ENCODE results near the gene TRIM27.
"Not testable (repeated sequence)": the region's sequence is repeated elsewhere in the genome, so short reads cannot be mapped to it uniquely, and the experiment has no call there.

The TRIM27 gene

GRCh38 chr6:28923318-28924102, at the start of gene TRIM27:
TRIM27 (minus strand) TSS chr6:28923985; CDS start chr6:28923632, 353 bp downstream.
- DNase-seq (ENCODE audit: low read depth, low spot score) = peak; percentile 62

GRCh38 chr6:28970056-28970455, 46.3 kb upstream of the TRIM27 start:
- DNase-seq (ENCODE audit: low read depth, low spot score) = not testable (repeated sequence)

GRCh38 chr6:28969129-28969528, 45.3 kb upstream of the TRIM27 start:
- no peak for DNase-seq (ENCODE audit: low read depth, low spot score)

GRCh38 chr6:28968476-28968875, 44.7 kb upstream of the TRIM27 start:
- no peak for DNase-seq (ENCODE audit: low read depth, low spot score)

- no peak for DNase-seq (ENCODE audit: low read depth, low spot score)
Observed at GRCh38 chr6:28965706-28966105, 41.9 kb upstream of the TRIM27 start.

- no peak for DNase-seq (ENCODE audit: low read depth, low spot score)
Observed at GRCh38 chr6:28960846-28961500, 37.2 kb upstream of the TRIM27 start.

- not testable (repeated sequence) for DNase-seq (ENCODE audit: low read depth, low spot score)
Observed at GRCh38 chr6:28958561-28959243, 34.9 kb upstream of the TRIM27 start.

- DNase-seq (ENCODE audit: low read depth, low spot score) = not testable (repeated sequence)
Observed at GRCh38 chr6:28957795-28958314, 34.1 kb upstream of the TRIM27 start.

GRCh38 chr6:28956331-28956730, 32.5 kb upstream of the TRIM27 start:
- no peak for DNase-seq (ENCODE audit: low read depth, low spot score)

GRCh38 chr6:28953585-28954258, 29.9 kb upstream of the TRIM27 start:
- DNase-seq (ENCODE audit: low read depth, low spot score) = no peak

- DNase-seq (ENCODE audit: low read depth, low spot score) = peak; percentile 21
Observed at GRCh38 chr6:28953039-28953584, 29.3 kb upstream of the TRIM27 start.

- DNase-seq (ENCODE audit: low read depth, low spot score) = not testable (repeated sequence)
Observed at GRCh38 chr6:28949656-28950195, 25.9 kb upstream of the TRIM27 start.

- DNase-seq (ENCODE audit: low read depth, low spot score) = no peak
Observed at GRCh38 chr6:28948782-28949486, 25.1 kb upstream of the TRIM27 start.

- DNase-seq (ENCODE audit: low read depth, low spot score) = no peak
Observed at GRCh38 chr6:28947831-28948270, 24.1 kb upstream of the TRIM27 start.

- no peak for DNase-seq (ENCODE audit: low read depth, low spot score)
Observed at GRCh38 chr6:28947067-28947765, 23.4 kb upstream of the TRIM27 start.

GRCh38 chr6:28945349-28945748, 21.6 kb upstream of the TRIM27 start:
- DNase-seq (ENCODE audit: low read depth, low spot score) = no peak

GRCh38 chr6:28944412-28944865, 20.7 kb upstream of the TRIM27 start:
- DNase-seq (ENCODE audit: low read depth, low spot score) = no peak

GRCh38 chr6:28943557-28944411, 20.0 kb upstream of the TRIM27 start:
- no peak for DNase-seq (ENCODE audit: low read depth, low spot score)

- no peak for DNase-seq (ENCODE audit: low read depth, low spot score)
Observed at GRCh38 chr6:28943223-28943556, 19.4 kb upstream of the TRIM27 start.

All from activated CD4-positive, CD25-positive, alpha-beta regulatory T cell treated with anti-CD3 and anti-CD28 coated beads, Interleukin-2, amount 50 U/mL, for 16 hours (primary cell).